ENCODE data around the gene PHF5A. TPM values are rescaled to one million over a fixed set of nuclear protein-coding genes. Genes with fewer than 3 reads are reported as not detected.

Gene PHF5A
- total and polyA plus RNA-seq, 10 of the 15 experiments (the other 5 are each of a cell fraction or from before 2014, with no cell fraction given), result 40.5 to 115 (median 79.2) TPM

GRCh38 chr22:41480397-41480735, 11.9 kb upstream of the PHF5A start:
- H3K4me1 ChIP-seq (ENCODE audit: control insufficient read depth, insufficient read depth, low read length), result peaks cover 57% of the 10 kb centered on the region
- BruUV-seq (replicated peaks), result no TSS peak
- intact Hi-C loops (cut with micrococcal nuclease; ENCODE audit: unreplicated experiment) (no loop called here), in situ Hi-C loops (cut with MboI) (no loop called here)
- no peak overlapping the region; the same call in 1 of the 2 replicates for H3K27ac ChIP-seq (ENCODE audit: control insufficient read depth, insufficient read depth)
- CTCF ChIA-PET, result interaction anchor here (1.6 to 5.2 kb wide), 3 partner anchors 11 to 77 kb away, joined by 5 to 26 read pairs (median 26); partner anchors contain the start of genes ACO2 and PHF5A
- SMC1A ChIA-PET (ENCODE audit: uncharacterized antibody, unreplicated experiment), result interaction anchor here (1.0 to 6.5 kb wide), 8 partner anchors 8 to 77 kb away, joined by 3 to 59 read pairs (median 12); partner anchors contain the start of genes ACO2, PHF5A and TOB2
- H2AFZ ChIP-seq (ENCODE audit: control insufficient read depth, low read depth, low read length), result no peak overlapping the region
- TF ChIP-seq NRF1 (conservative IDR thresholded peaks at IDR 0.05; ENCODE audit: low read depth, low read length) (no peak), RBBP5 (conservative IDR thresholded peaks at IDR 0.05) (no peak), IKZF1 (conservative IDR thresholded peaks at IDR 0.05) (no peak), JUND (IDR thresholded peaks at IDR 0.05; ENCODE audit: low read depth, low read length) (no peak), STAT3 (IDR thresholded peaks at IDR 0.05; ENCODE audit: low read depth, low read length) (no peak), RB1 (IDR thresholded peaks at IDR 0.05; ENCODE audit: borderline replicate concordance) (no peak), MYC (IDR thresholded peaks at IDR 0.05; ENCODE audit: insufficient read depth, insufficient read length, insufficient replicate concordance, low read length, severe bottlenecking) (no peak), RUNX3 (IDR thresholded peaks at IDR 0.05; ENCODE audit: low read length) (no peak), HDAC2 (IDR thresholded peaks at IDR 0.05) (no peak), EZH2 (IDR thresholded peaks at IDR 0.05; ENCODE audit: borderline replicate concordance, control insufficient read depth, low read depth, low read length) (no peak), SPI1 (IDR thresholded peaks at IDR 0.05; ENCODE audit: borderline replicate concordance, insufficient read depth, low read depth, low read length) (no peak), IKZF2 (IDR thresholded peaks at IDR 0.05) (no peak)
- POLR2A ChIA-PET, result interaction anchor here (0.6 to 9.0 kb wide), 6 partner anchors 9 to 109 kb away, joined by 3 to 122 read pairs (median 6); partner anchors contain the start of genes ACO2, PHF5A and TOB2
- H3K79me2 ChIP-seq (ENCODE audit: control insufficient read depth, insufficient read depth, low read length), result peaks cover 79% of the 10 kb centered on the region
- H3K27me3 ChIP-seq (replicated peaks in 1 of 2; ENCODE audit: control insufficient read depth in 2 of 2, insufficient read depth in 2 of 2, low read length in 1 of 2), result no peaks in the 10 kb centered on the region
- H3K4me3 ChIP-seq, result no peak overlapping the region
- H3K36me3 ChIP-seq (ENCODE audit: control insufficient read depth in 2 of 2, insufficient read depth in 2 of 2, low read length in 1 of 2), result peaks cover 0 to 6% of the 10 kb centered on the region in 2 experiments; a peak in 2 of 4 replicates
- FAIRE-seq (no peak), ATAC-seq (no peak), DNase-seq (ENCODE audit: low read depth, low spot score) (no peak)
- H3K9ac ChIP-seq (ENCODE audit: control insufficient read depth, insufficient read depth, low read length), result no peak overlapping the region
- H4K20me1 ChIP-seq (ENCODE audit: control insufficient read depth, insufficient read depth), result no peaks in the 10 kb centered on the region
- H3K9me3 ChIP-seq (replicated peaks; ENCODE audit: control insufficient read depth, insufficient read depth, low read length), result no peaks in the 10 kb centered on the region
- RAD21 ChIA-PET (ENCODE audit: unreplicated experiment), result interaction anchor here (1.5 to 3.0 kb wide), 4 partner anchors 19 to 77 kb away, joined by 4 to 19 read pairs (median 12); partner anchors contain the start of gene TOB2
- H3K4me2 ChIP-seq (ENCODE audit: control insufficient read depth, insufficient read depth), result 0 out of 2 replicates have a peak overlapping the region, but pooled peaks have one; percentile 17
- 34% methylated on average over 7 of the region's 7 CpGs for WGBS (ENCODE audit: insufficient coverage, insufficient replicate concordance, low lambda C conversion rate, missing lambda C conversion rate)
